SH-SY5Y (cell line): ENCODE measurements around the gene NR6A1.

Experiments used
- GATA2 ChIP-seq: IDR thresholded peaks from 2 replicates; pipeline ENCODE4 v1.6.1; 2011; ENCODE audit warnings: mild to moderate bottlenecking, low read depth, low read length
- GATA3 ChIP-seq: IDR thresholded peaks from 2 replicates; pipeline ENCODE4 v1.6.1; 2011; ENCODE audit warnings: low read depth, mild to moderate bottlenecking, low read length, moderate library complexity

DNA sequence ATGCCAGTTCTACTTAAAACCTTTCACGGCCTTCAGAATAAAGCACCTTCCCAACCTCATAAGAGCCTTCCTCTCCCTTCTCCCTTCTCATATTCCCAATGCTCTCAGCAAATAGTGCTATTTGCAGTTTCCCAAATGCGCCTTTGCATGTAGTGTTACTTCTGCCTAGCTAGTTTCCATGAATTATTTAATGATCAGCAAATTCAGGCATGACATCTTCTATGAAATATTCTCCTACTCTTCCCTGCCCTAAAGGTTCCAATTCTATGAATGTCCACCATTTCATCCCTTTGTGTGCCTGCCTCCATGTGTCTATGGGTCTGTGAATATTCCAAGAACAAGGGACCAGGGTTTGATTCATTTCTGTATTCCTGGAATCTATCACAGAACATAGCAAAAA, 165.1 kb downstream of the NR6A1 start:
- TF ChIP-seq GATA2, result no peak
- TF ChIP-seq GATA3, result no peak
